ENCODE data around the gene A3GALT2. TPM values are rescaled to one million over a fixed set of nuclear protein-coding genes. Genes with fewer than 3 reads are reported as not detected.

A3GALT2 gene
- total RNA-seq, 2 donors from 2014 or later: 0.37 TPM; not detected in 1

GRCh38 chr1:33259879-33260278, 61.0 kb downstream of the A3GALT2 start:
- no peak for ATAC-seq
- no peak overlapping the region for H3K27ac Mint-ChIP-seq
- peaks cover 3% of the 10 kb centered on the region for H3K36me3 Mint-ChIP-seq (ENCODE audit: low read depth)
- no peaks in the 10 kb centered on the region for H3K9me3 ChIP-seq (ENCODE audit: control insufficient read depth, low read length, poor library complexity, severe bottlenecking)
- H3K4me3 Mint-ChIP-seq: peak overlapping the region; percentile 33
- DNase-seq: no peak
- peaks cover 28% of the 10 kb centered on the region for H3K4me1 Mint-ChIP-seq
- H3K27me3 Mint-ChIP-seq: no peaks in the 10 kb centered on the region

- H3K9me3 ChIP-seq (ENCODE audit: control insufficient read depth, low read length, poor library complexity, severe bottlenecking): no peaks in the 10 kb centered on the region
- DNase-seq (no peak), ATAC-seq (no peak)
- peak overlapping the region; percentile 98 for H3K4me3 Mint-ChIP-seq
- H3K27ac Mint-ChIP-seq: no peak overlapping the region
- peaks cover 28% of the 10 kb centered on the region for H3K4me1 Mint-ChIP-seq
- no peaks in the 10 kb centered on the region for H3K27me3 Mint-ChIP-seq
- peaks cover 3% of the 10 kb centered on the region for H3K36me3 Mint-ChIP-seq (ENCODE audit: low read depth)
These were observed 62.1 kb downstream of the A3GALT2 start for GRCh38 chr1:33258788-33259274.

GRCh38 chr1:33257772-33258712, 62.9 kb downstream of the A3GALT2 start:
- no peaks in the 10 kb centered on the region for H3K9me3 ChIP-seq (ENCODE audit: control insufficient read depth, low read length, poor library complexity, severe bottlenecking)
- Mint-ChIP-seq H3K27me3 (no peaks in the 10 kb centered on the region), H3K36me3 (ENCODE audit: low read depth) (peaks cover 3% of the 10 kb centered on the region), H3K27ac (peak overlapping the region; percentile 97), H3K4me1 (peaks cover 25% of the 10 kb centered on the region), H3K4me3 (peak overlapping the region; percentile 98)
- no peak for DNase-seq
- ATAC-seq: no peak

GRCh38 chr1:33257207-33257771, 63.6 kb downstream of the A3GALT2 start:
- peaks cover 3% of the 10 kb centered on the region for H3K36me3 Mint-ChIP-seq (ENCODE audit: low read depth)
- H3K4me3 Mint-ChIP-seq: peak overlapping the region; percentile 98
- H3K9me3 ChIP-seq (ENCODE audit: control insufficient read depth, low read length, poor library complexity, severe bottlenecking): no peaks in the 10 kb centered on the region
- no peak for ATAC-seq
- peaks cover 25% of the 10 kb centered on the region for H3K4me1 Mint-ChIP-seq
- no peak for DNase-seq
- H3K27me3 Mint-ChIP-seq: no peaks in the 10 kb centered on the region
- H3K27ac Mint-ChIP-seq: peak overlapping the region; percentile 97

Other genes starting within 250 kb of the A3GALT2 start
- 1 to 10 TPM; 6.3 to 8.6 TPM for gene AZIN2, start 239.9 kb downstream of the A3GALT2 start, total RNA-seq
- gene TRIM62, start 139.1 kb downstream of the A3GALT2 start, total RNA-seq: 10 to 100 TPM; 29.4 to 32.7 TPM
- gene ZNF362, start 64.6 kb downstream of the A3GALT2 start, total RNA-seq: 10 to 100 TPM; 21.3 to 25.2 TPM
- 10 to 100 TPM; 33.0 to 37.0 TPM for gene PHC2, start 110.0 kb upstream of the A3GALT2 start, total RNA-seq
- 1 to 10 TPM in 1 of 2 donors, under 1 TPM in 1; 0.65 to 1.8 TPM for gene ZSCAN20, start 151.5 kb upstream of the A3GALT2 start, total RNA-seq